Limb (tissue), 2 donors: Measurements from ENCODE around the gene TKTL1.
A peak's percentile ranks its signal among the peaks of the same experiment; 100 is the strongest.
"Not testable (repeated sequence)": the region's sequence is repeated elsewhere in the genome, so short reads cannot be mapped to it uniquely, and the experiment has no call there.

ENCODE experiments used
- DNase-seq, 2 donors: peaks; one replicate each; pipeline ENCODE4 v3.0.0-alpha.2; 2016; ENCODE audit errors: extremely low spot score in 2 of 2

TKTL1 gene

GRCh38 chrX:154295664-154296310 is at the start of gene TKTL1:
Gene TKTL1 (plus strand): TSS chrX:154295795. CDS start chrX:154295860, 65 bp downstream.
- no peak for DNase-seq

- not testable (repeated sequence) for DNase-seq
Measured at GRCh38 chrX:154247377-154248045, 48.1 kb upstream of the TKTL1 start.

GRCh38 chrX:154248076-154248475 is 47.5 kb upstream of the TKTL1 start:
- DNase-seq, result not testable (repeated sequence)

GRCh38 chrX:154257282-154257681 is 38.3 kb upstream of the TKTL1 start, which contains the start of gene OPN1MW3:
Gene OPN1MW3 (plus strand): TSS chrX:154257582. CDS start chrX:154257620, 38 bp downstream.
- DNase-seq, result not testable (repeated sequence)

- not testable (repeated sequence) for DNase-seq
Measured at GRCh38 chrX:154258711-154259110, 36.9 kb upstream of the TKTL1 start.

- DNase-seq, result not testable (repeated sequence)
Measured at GRCh38 chrX:154263072-154263471, 32.5 kb upstream of the TKTL1 start.

GRCh38 chrX:154269245-154269644 is 26.4 kb upstream of the TKTL1 start:
- not testable (repeated sequence) for DNase-seq

GRCh38 chrX:154284489-154285338 is 10.9 kb upstream of the TKTL1 start:
- DNase-seq, result not testable (repeated sequence)

GRCh38 chrX:154286406-154286805 is 9.2 kb upstream of the TKTL1 start:
- DNase-seq, result not testable (repeated sequence)

- DNase-seq, result no peak
Measured at GRCh38 chrX:154294791-154295574, 612 bp upstream of the TKTL1 start, which contains the start of gene TEX28. Gene TEX28 (minus strand): TSS chrX:154295124. CDS start chrX:154292117, 3,007 bp downstream.

- no peak for DNase-seq
Measured at GRCh38 chrX:154296731-154297130, 1.1 kb downstream of the TKTL1 start.

- DNase-seq, result no peak
Measured at GRCh38 chrX:154298312-154298711, 2.7 kb downstream of the TKTL1 start.

GRCh38 chrX:154300816-154301215 is 5.2 kb downstream of the TKTL1 start:
- DNase-seq, result no peak

GRCh38 chrX:154302998-154303397 is 7.4 kb downstream of the TKTL1 start:
- not testable (repeated sequence) for DNase-seq

- DNase-seq, result no peak
Measured at GRCh38 chrX:154303476-154303875, 7.9 kb downstream of the TKTL1 start.

GRCh38 chrX:154304846-154305245 is 9.3 kb downstream of the TKTL1 start:
- no peak for DNase-seq

- no peak for DNase-seq
Measured at GRCh38 chrX:154305541-154306205, 10.1 kb downstream of the TKTL1 start.

GRCh38 chrX:154307202-154307601 is 11.6 kb downstream of the TKTL1 start:
- no peak for DNase-seq

GRCh38 chrX:154308108-154308946 is 12.7 kb downstream of the TKTL1 start:
- peak in 1 of 2 donors; percentile 60 for DNase-seq
